A549 (cell line): ENCODE measurements around the gene SLCO1C1. TPM values are rescaled to one million over a fixed set of nuclear protein-coding genes. Genes with fewer than 3 reads are reported as not detected.

Source experiments
- ATAC-seq, 2 experiments: fragments of 200-7000 bp in 1 of 2; fragments of >200 bp in 1 of 2; cut with Nextera tagmentation in 1 of 2; cut with Tn5 transposase in 1 of 2; 3 replicates each; pipeline versions ENCODE4 v1.8.0 to v1.9.1; 2018 to 2020; ENCODE audit warnings: mild to moderate bottlenecking in 1 of 2, moderate library complexity in 1 of 2
- CTCF ChIA-PET: fragments of 300-600 bp; sonication (Branson Sonifier 250); formaldehyde crosslinking; extraction: SDS; loops from one replicate; lab custom pipeline; 2021; ENCODE audit warnings: antibody characterized with exemption, inconsistent platforms; lab: Yijun Ruan, JAX
- POLR2A ChIA-PET: fragments of 350-600 bp; formaldehyde crosslinking; extraction: SDS; loops from one replicate; lab custom pipeline; 2021; ENCODE audit warnings: antibody characterized with exemption, inconsistent platforms; lab: Yijun Ruan, JAX
- DNase-seq, 2 experiments: peaks; one replicate each; pipeline versions ENCODE4 v3.0.0 to v3.0.0-alpha.2; 2011 to 2016; ENCODE audit warnings: low read depth in 1 of 2, low spot score in 1 of 2
- FAIRE-seq: peaks from 2 replicates; lab custom pipeline; 2011; peaks lifted over from hg19 to GRCh38; lab: Jason Lieb, UNC
- H3K27ac ChIP-seq, 2 experiments: fragments of >200 bp; sonication (Bioruptor Twin); formaldehyde crosslinking; 3 replicates each; pipeline ENCODE4 v1.5.1; 2016 to 2017
- H3K4me1 ChIP-seq: fragments of >200 bp; sonication (Bioruptor Twin); formaldehyde crosslinking; 3 replicates; pipeline ENCODE4 v1.6.1; 2016
- H3K4me2 ChIP-seq: fragments of >200 bp; sonication (Bioruptor Twin); formaldehyde crosslinking; 3 replicates; pipeline ENCODE4 v1.6.1; 2016
- H3K4me3 ChIP-seq: fragments of >200 bp; sonication (Bioruptor Twin); formaldehyde crosslinking; 3 replicates; pipeline ENCODE4 v1.5.1; 2016
- H3K9me3 ChIP-seq: fragments of >200 bp; sonication (Bioruptor Twin); formaldehyde crosslinking; 3 replicates; pipeline ENCODE4 v1.6.1; 2016
- BCL3 ChIP-seq: fragments of >200 bp; sonication (Bioruptor Twin); formaldehyde crosslinking; IDR thresholded peaks from 3 replicates; pipeline ENCODE4 v1.6.1; 2016
- CEBPB ChIP-seq, 2 experiments: fragments of >200 bp in 1 of 2; sonication (Bioruptor Twin) in 1 of 2; formaldehyde crosslinking in 1 of 2; IDR thresholded peaks; 2 replicates each; pipeline ENCODE4 v1.6.1; 2012 to 2016
- CHD4 ChIP-seq: fragments of 200-600 bp; sonication (generic); IDR thresholded peaks from 2 replicates; pipeline ENCODE4 v1.6.1; 2016; ENCODE audit warnings: antibody characterized with exemption, mild to moderate bottlenecking, borderline replicate concordance
- CTCF ChIP-seq: fragments of >200 bp; sonication (Bioruptor Twin); formaldehyde crosslinking; IDR thresholded peaks from 3 replicates; pipeline ENCODE4 v1.5.1; 2016
- EHMT2 ChIP-seq: fragments of 200-600 bp; sonication (generic); IDR thresholded peaks from 2 replicates; pipeline ENCODE4 v1.6.1; 2016; ENCODE audit warnings: antibody characterized with exemption, low read depth, mild to moderate bottlenecking, moderate library complexity
- ELK1 ChIP-seq: fragments of 150-350 bp; IDR thresholded peaks from 2 replicates; pipeline ENCODE4 v1.6.1; 2014; ENCODE audit warnings: low read depth, mild to moderate bottlenecking, low read length
- FOSB ChIP-seq: fragments of 250-450 bp; sonication (Bioruptor Pico); IDR thresholded peaks from 2 replicates; pipeline ENCODE4 v1.5.0; 2020; ENCODE audit warnings: mild to moderate bottlenecking, moderate library complexity
- FOSL2 ChIP-seq, 2 experiments: fragments of 450-650 bp in 1 of 2; fragments of >200 bp in 1 of 2; sonication (Bioruptor Twin) in 1 of 2; formaldehyde crosslinking; IDR thresholded peaks; 2 replicates each; pipeline versions ENCODE4 v1.5.0 to v1.6.1; 2016 to 2020; ENCODE audit warnings: mild to moderate bottlenecking in 1 of 2, moderate library complexity in 1 of 2
- GATA3 ChIP-seq: IDR thresholded peaks from 2 replicates; pipeline ENCODE4 v1.6.1; 2012; ENCODE audit warnings: borderline replicate concordance
- HEYL ChIP-seq: fragments of 250-450 bp; sonication (Bioruptor Pico); IDR thresholded peaks from 2 replicates; pipeline ENCODE4 v1.8.0; 2021; ENCODE audit warnings: mild to moderate bottlenecking, moderate library complexity
- HOXB5 ChIP-seq: fragments of 250-450 bp; sonication (Bioruptor Pico); IDR thresholded peaks from 2 replicates; pipeline ENCODE4 v1.5.0; 2020; ENCODE audit warnings: mild to moderate bottlenecking, moderate library complexity
- KDM5A ChIP-seq: fragments of 200-600 bp; sonication (generic); IDR thresholded peaks from 2 replicates; pipeline ENCODE4 v1.6.1; 2016; ENCODE audit warnings: antibody characterized with exemption, mild to moderate bottlenecking
- MYC ChIP-seq: IDR thresholded peaks from 2 replicates; pipeline ENCODE4 v1.6.1; 2012; ENCODE audit warnings: mild to moderate bottlenecking, inconsistent platforms, low read length, improper control_type of control experiment, borderline replicate concordance
- NR3C1 ChIP-seq: fragments of >200 bp; sonication (Bioruptor Twin); formaldehyde crosslinking; IDR thresholded peaks from 3 replicates; pipeline ENCODE4 v1.6.1; 2017
- POLR2A ChIP-seq: IDR thresholded peaks from 2 replicates; pipeline ENCODE4 v1.6.1; 2012; ENCODE audit warnings: mild to moderate bottlenecking, low read length
- RARB ChIP-seq: fragments of 250-450 bp; sonication (Bioruptor Pico); IDR thresholded peaks from 2 replicates; pipeline ENCODE4 v1.8.0; 2021; ENCODE audit warnings: mild to moderate bottlenecking, moderate library complexity
- SREBF2 ChIP-seq: fragments of 450-650 bp; IDR thresholded peaks from 2 replicates; pipeline ENCODE4 v1.6.1; 2014; ENCODE audit warnings: mild to moderate bottlenecking, moderate library complexity
- USF2 ChIP-seq: fragments of 450-650 bp; IDR thresholded peaks from 2 replicates; pipeline ENCODE4 v1.6.1; 2014; ENCODE audit warnings: antibody characterized with exemption
- ZC3H11A ChIP-seq: fragments of 450-650 bp; IDR thresholded peaks from 2 replicates; pipeline ENCODE4 v1.6.1; 2014; ENCODE audit warnings: antibody characterized with exemption, mild to moderate bottlenecking
- ZNF302 ChIP-seq: fragments of 250-450 bp; sonication (Bioruptor Pico); IDR thresholded peaks from 2 replicates; pipeline ENCODE4 v1.9.0; 2021; ENCODE audit warnings: inconsistent platforms, mild to moderate bottlenecking, moderate library complexity
- WGBS: methylation state at CpG from one replicate; pipeline ENCODE4 v1.1.6; 2017; ENCODE audit errors: missing lambda C conversion rate; 5-methylcytosine and 5-hydroxymethylcytosine counted together
- polyA plus RNA-seq, 4 experiments: library from polyadenylated mRNA; depleted of rRNA in 3 of 4; stranded (reverse); fragments of >200 nt; fragmentation: RNase III in 1 of 4; extraction: RNeasy Plus Mini Kit Qiagen cat#74134 plus additional on column Dnase treatment in 1 of 4; gene quantifications; 2 replicates in 3 of 4; 3 replicates in 1 of 4; pipeline ENCODE4 v1.2.3, GENCODE V29; 2011 to 2017
- TF ChIP-seq, protein P1 (sequence below): IDR thresholded peaks from 2 replicates; pipeline ENCODE4 v1.6.1; 2012; ENCODE audit warnings: low read depth, borderline replicate concordance
- TF ChIP-seq, protein P2 (sequence below): IDR thresholded peaks from 2 replicates; pipeline ENCODE4 v1.6.1; 2012

SLCO1C1 gene
- polyA plus RNA-seq, 2 of the 4 experiments (the other 2 are of a cell fraction), result 0.05 to 0.06 TPM

DNA sequence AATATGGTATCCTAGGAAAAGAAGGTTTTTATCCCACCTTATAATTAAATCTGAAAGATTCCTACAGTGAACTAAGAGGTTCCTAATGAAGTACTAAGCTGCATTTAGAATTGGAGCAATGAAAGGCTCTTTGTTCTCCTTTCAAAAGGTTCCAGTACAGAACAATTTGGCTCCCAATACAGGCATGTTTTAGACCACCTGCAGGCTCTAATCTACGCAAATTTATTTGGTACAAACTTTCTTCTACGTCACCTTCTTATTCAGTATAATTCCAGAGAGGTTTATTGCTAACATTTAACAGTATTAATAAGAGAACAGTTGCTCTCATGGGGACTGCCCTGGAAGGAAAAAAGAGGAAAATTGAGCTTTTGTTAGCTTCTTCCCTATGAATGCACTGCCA lies 37.6 kb upstream of the SLCO1C1 start:
- no peak overlapping the region for H3K4me3 ChIP-seq
- FAIRE-seq (no peak), ATAC-seq (no peak), DNase-seq (no peak)
- H3K27ac ChIP-seq, result no peak overlapping the region
- POLR2A ChIA-PET, result no interaction called here
- TF ChIP-seq ELK1, result no peak
- no peak for TF ChIP-seq FOSB (CRISPR knock-in tag)
- no peak for TF ChIP-seq CHD4
- TF ChIP-seq ZC3H11A, result no peak
- TF ChIP-seq, protein P1, sequence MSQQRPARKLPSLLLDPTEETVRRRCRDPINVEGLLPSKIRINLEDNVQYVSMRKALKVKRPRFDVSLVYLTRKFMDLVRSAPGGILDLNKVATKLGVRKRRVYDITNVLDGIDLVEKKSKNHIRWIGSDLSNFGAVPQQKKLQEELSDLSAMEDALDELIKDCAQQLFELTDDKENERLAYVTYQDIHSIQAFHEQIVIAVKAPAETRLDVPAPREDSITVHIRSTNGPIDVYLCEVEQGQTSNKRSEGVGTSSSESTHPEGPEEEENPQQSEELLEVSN, result no peak
- no peak for TF ChIP-seq SREBF2
- TF ChIP-seq MYC, result no peak
- TF ChIP-seq GATA3, result no peak
- TF ChIP-seq EHMT2, result no peak
- no peak for TF ChIP-seq USF2
- TF ChIP-seq ZNF302 (CRISPR knock-in tag), result no peak
- no peak for TF ChIP-seq POLR2A
- CTCF ChIA-PET, result interaction anchor here (1.3 kb wide), 1 partner anchor 409 kb away, joined by 3 read pairs; no protein-coding TSS in a partner anchor
- 92% methylated on average over 2 of the region's 2 CpGs for WGBS
- peaks cover 23% of the 10 kb centered on the region for H3K9me3 ChIP-seq
- H3K4me1 ChIP-seq, result no peaks in the 10 kb centered on the region
- no peak overlapping the region for H3K4me2 ChIP-seq

GRCh38 chr12:20681334-20681733 lies 13.8 kb upstream of the SLCO1C1 start:
- ChIA-PET POLR2A (no interaction called here), CTCF (interaction anchor here (0.5 to 0.7 kb wide), 2 partner anchors 833 to 1018 kb away, joined by 3 read pairs; no protein-coding TSS in a partner anchor)
- no peak for ATAC-seq
- no peak for FAIRE-seq
- H3K4me3 ChIP-seq, result no peak overlapping the region
- H3K4me2 ChIP-seq, result no peak overlapping the region
- TF ChIP-seq ZNF302 (CRISPR knock-in tag), result no peak
- no peak for TF ChIP-seq RARB (CRISPR knock-in tag)
- no peak for TF ChIP-seq ZC3H11A
- TF ChIP-seq, protein P2, sequence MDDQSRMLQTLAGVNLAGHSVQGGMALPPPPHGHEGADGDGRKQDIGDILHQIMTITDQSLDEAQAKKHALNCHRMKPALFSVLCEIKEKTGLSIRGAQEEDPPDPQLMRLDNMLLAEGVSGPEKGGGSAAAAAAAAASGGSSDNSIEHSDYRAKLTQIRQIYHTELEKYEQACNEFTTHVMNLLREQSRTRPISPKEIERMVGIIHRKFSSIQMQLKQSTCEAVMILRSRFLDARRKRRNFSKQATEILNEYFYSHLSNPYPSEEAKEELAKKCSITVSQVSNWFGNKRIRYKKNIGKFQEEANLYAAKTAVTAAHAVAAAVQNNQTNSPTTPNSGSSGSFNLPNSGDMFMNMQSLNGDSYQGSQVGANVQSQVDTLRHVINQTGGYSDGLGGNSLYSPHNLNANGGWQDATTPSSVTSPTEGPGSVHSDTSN, result no peak
- TF ChIP-seq NR3C1, result no peak
- TF ChIP-seq EHMT2, result no peak
- TF ChIP-seq FOSL2 (IDR thresholded peaks at IDR 0.05), result no peak
- no peak for TF ChIP-seq FOSL2 (CRISPR knock-in tag; IDR thresholded peaks at IDR 0.05)
- TF ChIP-seq BCL3, result no peak
- no peak for TF ChIP-seq HEYL (CRISPR knock-in tag)
- TF ChIP-seq USF2, result no peak
- TF ChIP-seq FOSB (CRISPR knock-in tag), result no peak
- TF ChIP-seq CTCF, result no peak
- TF ChIP-seq HOXB5, result no peak
- TF ChIP-seq CEBPB (IDR thresholded peaks at IDR 0.05), result no peak
- no peak for TF ChIP-seq KDM5A
- no peak overlapping the region for H3K27ac ChIP-seq
- WGBS, result 82% methylated on average over 4 of the region's 4 CpGs
- 0 out of 3 replicates have a peak, but pooled peaks cover 6% of the 10 kb centered on the region for H3K9me3 ChIP-seq
- 0 out of 3 replicates have a peak, but pooled peaks cover 8% of the 10 kb centered on the region for H3K4me1 ChIP-seq
- no peak for DNase-seq
